B cell (primary cell): ENCODE measurements around the gene VAMP1. TPM values are rescaled to one million over a fixed set of nuclear protein-coding genes. Genes with fewer than 3 reads are reported as not detected.

Experiments
- ATAC-seq: fragments of 200-7000 bp; cut with Tn5 transposase; one replicate; pipeline ENCODE4 v1.10.0; 2021; ENCODE audit warnings: low read depth, mild to moderate bottlenecking, moderate number of reproducible peaks, moderate library complexity
- CTCF ChIA-PET: fragments of 350-600 bp; sonication (Branson Sonifier 250); formaldehyde crosslinking; loops from one replicate; lab custom pipeline; 2021; ENCODE audit warnings: antibody characterized with exemption, inconsistent platforms; lab: Charles Lee
- POLR2A ChIA-PET: fragments of 350-600 bp; sonication (Branson Sonifier 250); formaldehyde crosslinking; loops from one replicate; lab custom pipeline; 2021; ENCODE audit warnings: antibody characterized with exemption; lab: Charles Lee
- DNase-seq: peaks from one replicate; pipeline ENCODE4 v3.0.0; 2013
- H2AFZ ChIP-seq: 2 replicates; pipeline ENCODE4 v1.6.1; 2012; ENCODE audit warnings: mild to moderate bottlenecking, low read depth, low read length; ENCODE audit not compliant: insufficient read depth, poor library complexity, severe bottlenecking
- H3K27ac ChIP-seq, 2 donors: 1 replicate in 1 of 2; 2 replicates in 1 of 2; pipeline ENCODE4 v1.5.1; 2012 to 2013; ENCODE audit warnings: low read length in 2 of 2, mild to moderate bottlenecking in 2 of 2, moderate library complexity in 1 of 2
- H3K27me3 ChIP-seq, 4 experiments: fragments of 200-600 bp in 1 of 4; sonication (generic) in 1 of 4; replicated peaks in 1 of 4; 1 replicate in 2 of 4; 2 replicates in 2 of 4; pipeline versions ENCODE4 v1.6.1 to v1.7.0; 2013 to 2016; ENCODE audit warnings: low read length in 3 of 4, mild to moderate bottlenecking in 2 of 4, mixed read lengths in 1 of 4, moderate library complexity in 1 of 4; ENCODE audit not compliant: insufficient read depth in 4 of 4, control insufficient read depth in 3 of 4; ENCODE audit errors: control extremely low read depth in 1 of 4
- H3K36me3 ChIP-seq, 2 experiments: replicated peaks in 1 of 2; 1 replicate in 1 of 2; 2 replicates in 1 of 2; pipeline versions ENCODE4 v1.6.1 to v1.7.1; 2013; ENCODE audit warnings: low read length in 1 of 2; ENCODE audit not compliant: insufficient read depth in 2 of 2, control insufficient read depth in 1 of 2; ENCODE audit errors: control extremely low read depth in 1 of 2, extremely low read depth in 1 of 2
- H3K4me1 ChIP-seq, 2 donors: fragments of 200-600 bp in 1 of 2; sonication (generic) in 1 of 2; 1 replicate in 1 of 2; 2 replicates in 1 of 2; pipeline versions ENCODE4 v1.5.1 to v1.6.1; 2013 to 2017; ENCODE audit warnings: low read length in 2 of 2; ENCODE audit not compliant: control insufficient read depth in 2 of 2, insufficient read depth in 2 of 2
- H3K4me2 ChIP-seq: replicated peaks from 2 replicates; pipeline ENCODE3; 2012; ENCODE audit warnings: mild to moderate bottlenecking, low read depth, low read length; ENCODE audit not compliant: poor library complexity, severe bottlenecking
- H3K4me3 ChIP-seq, 5 experiments: fragments of 200-600 bp in 1 of 5; sonication (generic) in 1 of 5; 1 replicate in 3 of 5; 2 replicates in 2 of 5; pipeline versions ENCODE4 v1.5.1 to v1.7.0; 2011 to 2016; ENCODE audit warnings: low read length in 4 of 5, mild to moderate bottlenecking in 4 of 5, low read depth in 2 of 5, control low read depth in 1 of 5, moderate library complexity in 1 of 5; ENCODE audit not compliant: insufficient read depth in 1 of 5; ENCODE audit errors: control extremely low read depth in 1 of 5, extremely low read depth in 1 of 5
- H3K79me2 ChIP-seq: fragments of 200-600 bp; sonication (generic); one replicate; pipeline ENCODE4 v1.6.0; 2016; ENCODE audit warnings: low read length; ENCODE audit not compliant: control insufficient read depth, insufficient read depth
- H3K9ac ChIP-seq: fragments of 200-600 bp; sonication (generic); 2 replicates; pipeline ENCODE4 v1.6.1; 2017; ENCODE audit warnings: mild to moderate bottlenecking, low read length, moderate library complexity
- H3K9me3 ChIP-seq, 3 donors: one replicate each; pipeline versions ENCODE4 v1.6.1 to v1.7.1; 2013; ENCODE audit warnings: low read length in 2 of 3; ENCODE audit not compliant: control insufficient read depth in 2 of 3, insufficient read depth in 1 of 3; ENCODE audit errors: control extremely low read depth in 1 of 3
- H4K20me1 ChIP-seq: 2 replicates; pipeline ENCODE4 v1.6.0; 2012; ENCODE audit warnings: mild to moderate bottlenecking, low read length; ENCODE audit not compliant: insufficient read depth, control insufficient read depth, poor library complexity, severe bottlenecking
- H3K27ac Mint-ChIP-seq: one replicate; pipeline ENCODE4 v1.8.0; 2021; ENCODE audit warnings: mixed read lengths
- H3K27me3 Mint-ChIP-seq: one replicate; pipeline ENCODE4 v1.8.0; 2021; ENCODE audit warnings: mixed read lengths
- H3K4me1 Mint-ChIP-seq: one replicate; pipeline ENCODE4 v1.8.0; 2021; ENCODE audit warnings: mixed read lengths
- H3K4me3 Mint-ChIP-seq: one replicate; pipeline ENCODE4 v1.8.0; 2021; ENCODE audit warnings: mixed read lengths
- H3K9me3 Mint-ChIP-seq: one replicate; pipeline ENCODE4 v1.8.0; 2022; ENCODE audit warnings: mixed read lengths; ENCODE audit not compliant: insufficient read depth
- CTCF ChIP-seq: fragments of 200-600 bp; IDR thresholded peaks from one replicate; pipeline ENCODE4 v1.8.0; 2022; ENCODE audit warnings: antibody characterized with exemption, mild to moderate bottlenecking
- EZH2 ChIP-seq: IDR thresholded peaks from 2 replicates; pipeline ENCODE4 v1.6.1; 2012; ENCODE audit warnings: borderline replicate concordance, low read depth, mild to moderate bottlenecking, moderate library complexity, low read length; ENCODE audit not compliant: insufficient read depth, poor library complexity, severe bottlenecking
- WGBS: methylation state at CpG from one replicate; pipeline ENCODE4 v1.1.5; 2013; ENCODE audit warnings: missing lambda C conversion rate; ENCODE audit not compliant: insufficient coverage; 5-methylcytosine and 5-hydroxymethylcytosine counted together
- intact Hi-C: fragments of 100-400 bp; cut with micrococcal nuclease; formaldehyde crosslinking; loops from one replicate; pipeline ENCODE4 v1.10.0; 2022
- polyA plus RNA-seq: library from polyadenylated mRNA; depleted of rRNA; stranded (reverse); fragments of >200 nt; gene quantifications from 2 replicates; pipeline ENCODE4 v1.2.3, GENCODE V29; 2012
- total RNA-seq, 2 donors: library from RNA; stranded (reverse); fragments of 120-200 nt in 1 of 2; gene quantifications; 1 replicate in 1 of 2; 2 replicates in 1 of 2; pipeline versions ENCODE4 v1.2.3 to v1.2.4, GENCODE V29; 2013 to 2022

The VAMP1 gene
- total and polyA plus RNA-seq, 2 donors (not counting 1 experiment from before 2014, with no cell fraction given) = 62.4 to 98.9 TPM

GRCh38 chr12:6423267-6424007 is 47.0 kb downstream of the VAMP1 start:
- peaks cover 39% of the 10 kb centered on the region for H3K4me1 Mint-ChIP-seq
- ATAC-seq (peak; percentile 34), DNase-seq (peak; percentile 91)
- H3K27me3 ChIP-seq = no peaks in the 10 kb centered on the region
- peak overlapping the region in 1 of 5 experiments; percentile 18 for H3K4me3 ChIP-seq
- no peaks in the 10 kb centered on the region for H3K79me2 ChIP-seq
- H3K36me3 ChIP-seq = no peaks in the 10 kb centered on the region
- WGBS = 1% methylated on average over 8 of the region's 9 CpGs
- peak overlapping the region; percentile 54 for H3K4me3 Mint-ChIP-seq
- peaks cover 33 to 41% of the 10 kb centered on the region in 2 donors for H3K4me1 ChIP-seq
- CTCF ChIA-PET = interaction anchor here (0.7 to 8.3 kb wide), 22 partner anchors 11 to 301 kb away, joined by 3 to 383 read pairs (median 5); partner anchors contain the start of genes CD27, COPS7A, GAPDH and MRPL51
- intact Hi-C loops = loop anchor here (1.0 kb wide), 3 partner anchors 28 to 111 kb away; partner anchors contain the start of gene GAPDH
- no peaks in the 10 kb centered on the region for H4K20me1 ChIP-seq
- peak overlapping the region; percentile 55 for H2AFZ ChIP-seq
- peak overlapping the region; percentile 58 for H3K4me2 ChIP-seq
- no peak overlapping the region for H3K9ac ChIP-seq
- H3K9me3 ChIP-seq = no peaks in the 10 kb centered on the region
- peaks cover 13% of the 10 kb centered on the region for H3K27me3 Mint-ChIP-seq
- TF ChIP-seq CTCF = peak; percentile 87
- no peak for TF ChIP-seq EZH2
- peak overlapping the region; percentile 3 to 35 for H3K27ac ChIP-seq
- POLR2A ChIA-PET = interaction anchor here (0.7 to 5.6 kb wide), 8 partner anchors 29 to 113 kb away, joined by 3 to 72 read pairs (median 14); partner anchors contain the start of genes GAPDH and VAMP1
- H3K27ac Mint-ChIP-seq = peak overlapping the region; percentile 90
- no peaks in the 10 kb centered on the region for H3K9me3 Mint-ChIP-seq

DNA sequence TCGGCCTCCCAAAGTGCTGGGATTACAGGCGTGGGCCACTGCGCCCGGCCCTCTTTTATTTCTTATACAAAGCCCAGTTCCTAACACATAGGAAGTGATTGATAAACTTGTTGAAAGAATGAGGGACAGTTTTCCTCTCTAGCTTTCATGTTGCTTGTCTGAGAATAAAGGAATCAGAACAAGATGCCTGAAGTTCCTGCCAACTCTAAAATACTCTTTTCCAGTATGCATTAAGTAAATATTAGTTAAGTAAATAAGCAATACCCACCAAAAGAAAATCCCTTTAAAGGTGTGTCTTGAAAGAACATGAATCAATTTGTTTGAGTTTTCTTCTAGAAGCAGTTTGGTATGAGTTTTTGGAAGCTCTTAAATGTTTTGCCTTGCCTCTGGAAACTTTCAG is 50.1 kb downstream of the VAMP1 start:
- intact Hi-C loops = no loop called here
- Mint-ChIP-seq H3K4me1 (peaks cover 21% of the 10 kb centered on the region), H3K27ac (no peak overlapping the region), H3K9me3 (no peaks in the 10 kb centered on the region), H3K27me3 (peaks cover 25% of the 10 kb centered on the region), H3K4me3 (no peak overlapping the region)
- no peak for TF ChIP-seq CTCF
- TF ChIP-seq EZH2 = no peak
- Histone ChIP-seq H4K20me1 (no peaks in the 10 kb centered on the region), H3K36me3 (no peaks in the 10 kb centered on the region), H3K4me3 (no peak overlapping the region), H3K4me2 (no peak overlapping the region), H3K27me3 (peaks cover 0 to 3% (median 0%) of the 10 kb centered on the region in 4 experiments), H3K9ac (no peak overlapping the region), H3K4me1 (peaks cover 8 to 11% of the 10 kb centered on the region in 2 donors), H3K79me2 (no peaks in the 10 kb centered on the region), H3K9me3 (no peaks in the 10 kb centered on the region), H3K27ac (no peak overlapping the region), H2AFZ (no peak overlapping the region)
- ChIA-PET CTCF (interaction anchor here (1.5 to 2.4 kb wide), 2 partner anchors 45 to 117 kb away, joined by 3 to 13 read pairs; no protein-coding TSS in a partner anchor), POLR2A (interaction anchor here (0.6 kb wide), 1 partner anchor 144 kb away, joined by 7 read pairs; no protein-coding TSS in a partner anchor)
- 86% methylated on average over 1 of the region's 4 CpGs for whole genome bisulfite sequencing
- DNase-seq (no peak), ATAC-seq (no peak)
